T-cell (primary cell): Measurements from ENCODE around the gene CYS1. TPM values are rescaled to one million over a fixed set of nuclear protein-coding genes. Genes with fewer than 3 reads are reported as not detected.

Experiments used
- ATAC-seq, 4 experiments: fragments of 200-7000 bp in 3 of 4; fragments of 150-1000 bp in 1 of 4; cut with Tn5 transposase; replicated peaks in 1 of 4; 1 replicate in 3 of 4; 2 replicates in 1 of 4; pipeline ENCODE4 v1.10.0; 2021; ENCODE audit warnings: moderate library complexity in 3 of 4, mild to moderate bottlenecking in 2 of 4, moderate number of reproducible peaks in 1 of 4
- CTCF ChIA-PET, 2 donors: fragments of 300-600 bp; sonication (Branson Sonifier 250); formaldehyde crosslinking; loops; one replicate each; lab custom pipeline; 2022; ENCODE audit warnings: antibody characterized with exemption in 2 of 2; lab: Charles Lee
- POLR2A ChIA-PET, 2 donors: fragments of 300-600 bp; sonication (Branson Sonifier 250); formaldehyde crosslinking; loops; one replicate each; lab custom pipeline; 2022; ENCODE audit warnings: antibody characterized with exemption in 2 of 2; lab: Charles Lee
- DNase-seq, 35 experiments: peaks; one replicate each; pipeline versions ENCODE4 v3.0.0 to v3.0.0-alpha.2; 2013 to 2023
- H3K27ac ChIP-seq: one replicate; pipeline ENCODE4 v1.5.1; 2013; ENCODE audit warnings: low read length
- H3K27me3 ChIP-seq, 2 experiments: replicated peaks in 1 of 2; 1 replicate in 1 of 2; 2 replicates in 1 of 2; pipeline versions ENCODE4 v1.6.1 to v1.7.0; 2013; ENCODE audit warnings: low read length in 1 of 2, mixed read lengths in 1 of 2; ENCODE audit not compliant: control insufficient read depth in 2 of 2, insufficient read depth in 2 of 2; ENCODE audit errors: extremely low read depth in 1 of 2
- H3K36me3 ChIP-seq, 2 donors: 1 replicate in 1 of 2; 2 replicates in 1 of 2; pipeline versions ENCODE4 v1.6.1 to v1.7.0; 2013; ENCODE audit warnings: low read length in 1 of 2; ENCODE audit not compliant: control insufficient read depth in 2 of 2, insufficient read depth in 1 of 2; ENCODE audit errors: extremely low read depth in 1 of 2
- H3K4me1 ChIP-seq, 2 experiments: 1 replicate in 1 of 2; 2 replicates in 1 of 2; pipeline versions ENCODE4 v1.6.1 to v1.7.0; 2013; ENCODE audit warnings: low read length in 2 of 2, mixed read lengths in 1 of 2; ENCODE audit not compliant: insufficient read depth in 2 of 2, control insufficient read depth in 1 of 2; ENCODE audit errors: extremely low read depth in 1 of 2
- H3K4me3 ChIP-seq, 2 donors: 1 replicate in 1 of 2; 2 replicates in 1 of 2; pipeline versions ENCODE4 v1.5.1 to v1.7.0; 2013; ENCODE audit warnings: mild to moderate bottlenecking in 2 of 2, low read length in 1 of 2, moderate library complexity in 1 of 2; ENCODE audit not compliant: control insufficient read depth in 1 of 2; ENCODE audit errors: extremely low read depth in 1 of 2
- H3K9me3 ChIP-seq: 2 replicates; pipeline ENCODE4 v1.7.0; 2013
- H3K27ac Mint-ChIP-seq, 2 donors: one replicate each; pipeline ENCODE4 v1.8.0; 2020 to 2021; ENCODE audit warnings: mild to moderate bottlenecking in 2 of 2, mixed read lengths in 2 of 2
- H3K27me3 Mint-ChIP-seq, 2 donors: one replicate each; pipeline ENCODE4 v1.8.0; 2021 to 2022; ENCODE audit warnings: mixed read lengths in 2 of 2
- H3K36me3 Mint-ChIP-seq: one replicate; pipeline ENCODE4 v1.8.0; 2021; ENCODE audit warnings: mixed read lengths
- H3K4me1 Mint-ChIP-seq, 3 donors: one replicate each; pipeline ENCODE4 v1.8.0; 2020 to 2022; ENCODE audit warnings: mixed read lengths in 3 of 3, mild to moderate bottlenecking in 1 of 3
- H3K4me3 Mint-ChIP-seq, 3 donors: one replicate each; pipeline ENCODE4 v1.8.0; 2020 to 2022; ENCODE audit warnings: mild to moderate bottlenecking in 3 of 3, mixed read lengths in 3 of 3, moderate library complexity in 3 of 3
- H3K9me3 Mint-ChIP-seq, 3 donors: one replicate each; pipeline ENCODE4 v1.8.0; 2020 to 2022; ENCODE audit warnings: mixed read lengths in 3 of 3
- WGBS: methylation state at CpG from one replicate; pipeline ENCODE4 v1.1.5; 2013; ENCODE audit warnings: missing lambda C conversion rate; ENCODE audit not compliant: insufficient coverage; 5-methylcytosine and 5-hydroxymethylcytosine counted together
- total RNA-seq, 35 experiments: library from RNA in 6 of 35; stranded (reverse) in 6 of 35; fragments of 120-200 nt in 1 of 35; gene quantifications; one replicate each; pipeline versions ENCODE4 v1.2.1 to v1.2.4 and lab custom pipeline; 2013 to 2026

Gene CYS1
- total RNA-seq, 5 donors from 2014 or later (not counting 1 experiment from before 2014, with no cell fraction given) = not detected

DNA sequence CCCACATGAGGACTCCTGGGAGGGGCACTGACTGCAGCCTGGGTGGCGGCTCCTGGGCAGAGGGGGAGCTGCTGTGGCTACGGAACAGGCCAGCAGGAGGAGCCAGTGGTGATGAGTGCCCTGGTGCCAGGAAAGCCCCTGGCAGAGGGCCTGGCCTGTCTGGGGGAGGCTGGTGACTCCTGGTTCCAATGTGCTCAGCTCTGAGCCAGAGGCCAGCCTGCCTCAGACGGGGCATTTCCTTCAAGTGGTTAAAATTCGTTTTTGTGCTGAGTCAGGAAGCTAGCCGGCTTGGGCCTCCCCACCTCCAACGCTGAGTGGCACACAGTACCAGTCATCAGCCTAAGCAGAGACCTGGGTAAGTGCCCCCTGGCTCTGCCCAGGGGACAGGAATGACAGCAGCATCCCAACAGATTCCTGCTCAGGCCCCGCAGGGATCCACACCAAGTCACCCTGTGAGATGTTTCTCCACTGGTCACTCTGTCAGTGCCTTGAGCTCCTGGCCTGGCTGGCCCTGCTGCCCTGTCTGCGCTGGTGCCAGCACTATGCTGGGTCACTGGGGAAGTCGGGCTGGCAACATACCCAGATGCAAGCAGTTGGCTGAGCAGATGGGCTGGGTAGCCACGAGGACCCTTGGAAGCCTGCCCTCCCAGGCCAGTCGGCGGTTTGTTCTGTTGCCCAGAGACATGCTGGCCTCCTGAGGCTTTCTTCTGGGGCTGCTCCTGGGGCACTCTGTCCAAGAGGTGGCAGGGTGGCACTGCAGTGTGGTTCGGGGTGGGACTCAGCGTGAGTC is 43.9 kb downstream of the CYS1 start:
- H3K27ac Mint-ChIP-seq = no peak overlapping the region
- H3K27ac ChIP-seq = no peak overlapping the region
- 60% methylated on average over 14 of the region's 14 CpGs for WGBS

DNA sequence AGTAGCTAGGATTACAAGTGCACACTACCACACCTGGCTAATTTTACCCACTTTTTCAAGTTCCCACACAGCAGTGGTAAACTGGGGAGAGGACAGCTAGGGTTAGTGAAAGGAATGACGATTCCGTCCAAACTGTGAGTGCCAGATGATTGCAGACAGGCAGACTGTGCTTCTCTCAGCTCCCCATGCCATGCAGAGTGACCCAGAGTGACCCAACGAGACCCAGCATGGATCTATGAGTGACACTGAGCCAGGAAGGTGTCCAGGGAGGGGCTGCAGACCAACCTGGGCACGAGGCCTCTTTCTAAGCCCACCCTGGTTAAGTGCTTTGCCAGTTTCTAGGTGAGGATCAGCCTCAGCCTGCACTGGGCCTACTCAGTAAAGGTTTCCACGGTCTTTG is 44.6 kb downstream of the CYS1 start:
- H3K27me3 Mint-ChIP-seq = no peaks in the 10 kb centered on the region
- peaks cover 0 to 22% of the 10 kb centered on the region in 2 experiments for H3K4me1 ChIP-seq
- peaks cover 0 to 11% of the 10 kb centered on the region in 2 experiments for H3K27me3 ChIP-seq
- H3K36me3 ChIP-seq = no peaks in the 10 kb centered on the region
- DNase-seq (no peak), ATAC-seq (no peak)
- H3K9me3 ChIP-seq = no peaks in the 10 kb centered on the region
- H3K27ac ChIP-seq = no peak overlapping the region
- 65% methylated on average over 5 of the region's 5 CpGs for whole genome bisulfite sequencing
- H3K4me1 Mint-ChIP-seq = peaks cover 4 to 23% (median 10%) of the 10 kb centered on the region in 3 donors
- H3K9me3 Mint-ChIP-seq = no peaks in the 10 kb centered on the region
- CTCF ChIA-PET = interaction anchor here (1.1 to 1.5 kb wide), 4 partner anchors 11 to 51 kb away, joined by 3 to 7 read pairs (median 6); no protein-coding TSS in a partner anchor
- H3K27ac Mint-ChIP-seq = no peak overlapping the region
- no peak overlapping the region for H3K4me3 ChIP-seq
- POLR2A ChIA-PET = no interaction called here
- H3K36me3 Mint-ChIP-seq = no peaks in the 10 kb centered on the region
- H3K4me3 Mint-ChIP-seq = no peak overlapping the region

More for the DNA sequence above, 43.9 kb downstream of the CYS1 start:
- DNase-seq (peak in 27 of 35 experiments; percentile 14 to 73 (median 39)), ATAC-seq (peak; percentile 55 to 94 (median 59))
- ChIA-PET POLR2A (interaction anchor here in 1 of 2 donors (0.7 kb wide), 1 partner anchor 44 kb away, joined by 12 read pairs; no protein-coding TSS in a partner anchor), CTCF (interaction anchor here in 1 of 2 donors (1.1 to 1.5 kb wide), 3 partner anchors 11 to 52 kb away, joined by 3 to 7 read pairs (median 6); no protein-coding TSS in a partner anchor)
- peaks cover 0 to 11% of the 10 kb centered on the region in 2 experiments for H3K27me3 ChIP-seq
- H3K4me1 ChIP-seq = peaks cover 0 to 22% of the 10 kb centered on the region in 2 experiments
- Mint-ChIP-seq H3K4me3 (no peak overlapping the region), H3K9me3 (no peaks in the 10 kb centered on the region), H3K36me3 (no peaks in the 10 kb centered on the region), H3K27me3 (no peaks in the 10 kb centered on the region), H3K4me1 (peaks cover 4 to 23% (median 6%) of the 10 kb centered on the region in 3 donors)
- H3K36me3 ChIP-seq = no peaks in the 10 kb centered on the region
- H3K4me3 ChIP-seq = no peak overlapping the region
- H3K9me3 ChIP-seq = no peaks in the 10 kb centered on the region

DNA sequence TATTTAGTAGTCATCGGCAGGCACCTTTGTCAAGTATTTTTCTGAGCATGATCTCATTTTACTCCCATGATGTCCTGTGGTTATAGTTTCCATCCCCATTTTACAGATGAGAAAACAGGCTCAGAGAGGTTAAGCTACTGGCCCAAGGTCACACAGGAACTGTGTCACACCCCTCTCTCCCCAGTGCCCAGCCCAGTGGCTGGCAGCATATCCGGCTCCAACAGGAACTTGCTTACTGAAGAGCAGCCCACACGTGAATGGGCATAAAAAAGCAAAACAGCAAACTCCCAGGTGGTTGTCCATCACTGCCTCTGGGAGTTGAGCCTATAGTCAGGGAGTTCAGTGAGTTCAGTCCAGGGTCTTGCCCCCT is 45.2 kb downstream of the CYS1 start:
- H3K27me3 Mint-ChIP-seq = no peaks in the 10 kb centered on the region
- WGBS = 83% methylated on average over 1 of the region's 3 CpGs
- ATAC-seq = no peak
- CTCF ChIA-PET = interaction anchor here (0.6 to 1.5 kb wide), 5 partner anchors 9 to 69 kb away, joined by 3 to 6 read pairs (median 4); no protein-coding TSS in a partner anchor
- no peaks in the 10 kb centered on the region for H3K36me3 Mint-ChIP-seq
- no peak for DNase-seq
- Histone ChIP-seq H3K27me3 (peaks cover 0 to 11% of the 10 kb centered on the region in 2 experiments), H3K9me3 (no peaks in the 10 kb centered on the region), H3K4me3 (no peak overlapping the region), H3K4me1 (peaks cover 3 to 27% of the 10 kb centered on the region in 2 experiments), H3K36me3 (no peaks in the 10 kb centered on the region), H3K27ac (no peak overlapping the region)
- H3K27ac Mint-ChIP-seq = no peak overlapping the region
- POLR2A ChIA-PET = no interaction called here
- H3K9me3 Mint-ChIP-seq = no peaks in the 10 kb centered on the region
- H3K4me1 Mint-ChIP-seq = peaks cover 8 to 29% (median 16%) of the 10 kb centered on the region in 3 donors
- H3K4me3 Mint-ChIP-seq = no peak overlapping the region

DNA sequence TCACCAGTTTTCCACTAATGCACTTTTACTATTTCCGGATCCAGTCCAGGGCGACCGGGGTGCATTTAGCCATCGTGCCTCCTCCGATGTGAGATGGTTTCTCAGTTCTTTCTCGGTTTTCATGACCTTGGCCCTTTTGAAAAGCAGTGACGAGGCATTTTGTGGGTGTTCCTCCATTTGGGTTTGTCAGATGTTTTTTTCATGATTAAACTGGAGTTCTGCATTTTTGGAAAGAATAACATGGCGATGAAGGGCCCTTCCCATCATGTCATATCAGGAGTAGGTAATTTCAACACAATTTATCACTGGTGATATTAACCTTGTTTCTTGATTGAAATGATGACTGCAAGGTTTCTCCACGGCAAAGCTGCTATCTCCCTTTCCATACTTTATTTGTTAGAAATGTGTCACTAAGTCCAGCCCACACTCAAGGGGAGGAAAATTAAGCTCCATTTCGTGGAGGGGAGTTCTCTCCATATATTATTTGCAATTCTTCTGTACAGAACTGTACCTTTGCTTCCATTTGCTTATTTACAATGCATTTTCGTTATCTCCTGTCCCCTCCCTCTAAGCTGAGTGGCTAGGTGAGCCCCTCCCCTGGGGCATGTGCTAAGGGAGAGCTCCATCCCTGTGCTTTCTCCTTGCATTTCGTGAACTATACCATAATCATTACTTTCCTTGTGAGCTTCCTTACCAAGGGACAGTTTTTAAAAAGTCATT is 45.7 kb downstream of the CYS1 start:
- Histone ChIP-seq H3K27me3 (peaks cover 0 to 11% of the 10 kb centered on the region in 2 experiments), H3K9me3 (no peaks in the 10 kb centered on the region), H3K36me3 (no peaks in the 10 kb centered on the region), H3K4me3 (no peak overlapping the region), H3K4me1 (peaks cover 5 to 33% of the 10 kb centered on the region in 2 experiments), H3K27ac (no peak overlapping the region)
- ChIA-PET CTCF (interaction anchor here (0.6 to 1.5 kb wide), 5 partner anchors 10 to 69 kb away, joined by 3 to 6 read pairs (median 4); no protein-coding TSS in a partner anchor), POLR2A (no interaction called here)
- ATAC-seq (no peak), DNase-seq (no peak)
- no peaks in the 10 kb centered on the region for H3K9me3 Mint-ChIP-seq
- H3K36me3 Mint-ChIP-seq = no peaks in the 10 kb centered on the region
- H3K27me3 Mint-ChIP-seq = no peaks in the 10 kb centered on the region
- WGBS = 100% methylated on average over 4 of the region's 12 CpGs
- H3K4me1 Mint-ChIP-seq = peaks cover 13 to 35% (median 21%) of the 10 kb centered on the region in 3 donors
- H3K27ac Mint-ChIP-seq = peak overlapping the region in 1 of 2 donors; percentile 21
- no peak overlapping the region for H3K4me3 Mint-ChIP-seq

DNA sequence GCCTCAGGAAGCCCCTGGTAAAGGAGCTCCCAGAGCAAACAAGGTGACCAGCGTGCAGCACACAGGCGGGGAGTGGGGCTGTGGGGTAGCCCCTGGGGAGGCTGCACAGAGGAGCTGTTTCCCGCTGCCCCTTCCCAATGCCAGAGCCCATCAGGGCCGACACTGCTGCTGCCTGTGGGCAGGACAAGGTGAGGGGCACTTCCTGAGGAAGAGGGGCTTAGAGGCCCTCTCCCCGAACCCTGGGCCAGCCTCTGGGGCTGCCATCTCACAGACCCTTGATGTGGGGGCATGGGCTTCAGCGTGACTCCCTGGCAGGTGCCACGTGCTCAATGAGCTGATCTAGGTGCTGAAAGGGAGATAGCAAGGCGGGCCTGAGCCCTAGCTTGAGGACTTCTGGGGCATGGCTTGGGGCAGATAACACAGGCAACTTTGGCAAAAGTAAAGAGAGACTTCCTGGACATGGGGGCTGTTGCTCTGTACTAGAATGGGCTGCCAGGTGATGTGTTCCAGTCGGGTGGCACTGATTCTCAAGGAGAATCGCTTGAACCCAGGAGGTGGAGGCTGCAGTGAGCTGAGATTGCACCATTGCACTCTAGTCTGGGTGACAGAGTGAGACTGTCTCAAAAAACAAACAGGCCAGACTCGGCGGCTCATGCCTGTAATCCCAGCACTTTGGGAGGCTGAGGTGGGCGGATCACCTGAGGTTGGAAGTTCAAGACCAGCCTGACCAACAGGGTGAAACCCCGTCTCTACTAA is 46.8 kb downstream of the CYS1 start:
- DNase-seq = no peak
- Histone ChIP-seq H3K4me3 (no peak overlapping the region), H3K4me1 (peaks cover 14 to 43% of the 10 kb centered on the region in 2 experiments), H3K27me3 (peaks cover 0 to 8% of the 10 kb centered on the region in 2 experiments), H3K36me3 (no peaks in the 10 kb centered on the region), H3K27ac (no peak overlapping the region), H3K9me3 (no peaks in the 10 kb centered on the region)
- Mint-ChIP-seq H3K9me3 (no peaks in the 10 kb centered on the region), H3K36me3 (no peaks in the 10 kb centered on the region), H3K4me1 (peaks cover 23 to 45% (median 32%) of the 10 kb centered on the region in 3 donors), H3K27ac (no peak overlapping the region), H3K27me3 (no peaks in the 10 kb centered on the region), H3K4me3 (no peak overlapping the region)
- POLR2A ChIA-PET = interaction anchor here in 1 of 2 donors (0.5 kb wide), 1 partner anchor 49 kb away, joined by 3 read pairs; no protein-coding TSS in a partner anchor
- WGBS = 86% methylated on average over 9 of the region's 14 CpGs
- ATAC-seq = no peak
- CTCF ChIA-PET = interaction anchor here (0.6 to 1.2 kb wide), 4 partner anchors 14 to 412 kb away, joined by 3 to 4 read pairs (median 3); no protein-coding TSS in a partner anchor
